Measurements from ENCODE around the gene RASSF1. TPM values are rescaled to one million over a fixed set of nuclear protein-coding genes. Genes with fewer than 3 reads are reported as not detected.
"Not testable (repeated sequence)": the region's sequence is repeated elsewhere in the genome, so short reads cannot be mapped to it uniquely, and the experiment has no call there.

The RASSF1 gene
- total RNA-seq, 2 donors from 2014 or later = 26.7 to 30.0 TPM

- DNase-seq = no peak
- TF ChIP-seq, protein P1, sequence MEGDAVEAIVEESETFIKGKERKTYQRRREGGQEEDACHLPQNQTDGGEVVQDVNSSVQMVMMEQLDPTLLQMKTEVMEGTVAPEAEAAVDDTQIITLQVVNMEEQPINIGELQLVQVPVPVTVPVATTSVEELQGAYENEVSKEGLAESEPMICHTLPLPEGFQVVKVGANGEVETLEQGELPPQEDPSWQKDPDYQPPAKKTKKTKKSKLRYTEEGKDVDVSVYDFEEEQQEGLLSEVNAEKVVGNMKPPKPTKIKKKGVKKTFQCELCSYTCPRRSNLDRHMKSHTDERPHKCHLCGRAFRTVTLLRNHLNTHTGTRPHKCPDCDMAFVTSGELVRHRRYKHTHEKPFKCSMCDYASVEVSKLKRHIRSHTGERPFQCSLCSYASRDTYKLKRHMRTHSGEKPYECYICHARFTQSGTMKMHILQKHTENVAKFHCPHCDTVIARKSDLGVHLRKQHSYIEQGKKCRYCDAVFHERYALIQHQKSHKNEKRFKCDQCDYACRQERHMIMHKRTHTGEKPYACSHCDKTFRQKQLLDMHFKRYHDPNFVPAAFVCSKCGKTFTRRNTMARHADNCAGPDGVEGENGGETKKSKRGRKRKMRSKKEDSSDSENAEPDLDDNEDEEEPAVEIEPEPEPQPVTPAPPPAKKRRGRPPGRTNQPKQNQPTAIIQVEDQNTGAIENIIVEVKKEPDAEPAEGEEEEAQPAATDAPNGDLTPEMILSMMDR (IDR thresholded peaks at IDR 0.05) = no peak
- no peak for TF ChIP-seq POLR2A (IDR thresholded peaks at IDR 0.05)
- ATAC-seq = no peak
- intact Hi-C loops (cut with DNase I) = no loop called here
- Histone ChIP-seq H3K4me3 (no peak overlapping the region), H3K27me3 (no peaks in the 10 kb centered on the region), H3K36me3 (replicated peaks in 1 of 2; ENCODE audit: insufficient read depth in 1 of 2, low read depth in 2 of 2) (peaks cover 0 to 5% of the 10 kb centered on the region in 2 donors), H3K27ac (peak overlapping the region in 1 of 4 donors; percentile 23), H3K4me1 (peaks cover 43% of the 10 kb centered on the region), H3K9me3 (no peaks in the 10 kb centered on the region)
- WGBS, 2 donors = 61 to 64% methylated on average over 5 to 6 of the region's 6 CpGs
Observed at GRCh38 chr3:50317300-50317699, 23.3 kb downstream of the RASSF1 start.

- Histone ChIP-seq H3K4me3 (no peak overlapping the region), H3K9me3 (no peaks in the 10 kb centered on the region), H3K36me3 (replicated peaks in 1 of 2; ENCODE audit: insufficient read depth in 1 of 2, low read depth in 2 of 2) (peaks cover 0 to 5% of the 10 kb centered on the region in 2 donors), H3K27me3 (no peaks in the 10 kb centered on the region), H3K4me1 (peaks cover 37% of the 10 kb centered on the region), H3K27ac (peak overlapping the region in 1 of 4 donors; percentile 23)
- DNase-seq (no peak), ATAC-seq (no peak)
- intact Hi-C loops (cut with DNase I) = no loop called here
- TF ChIP-seq, protein P1 (IDR thresholded peaks at IDR 0.05) = no peak
- peak in 1 of 3 donors; percentile 19 for TF ChIP-seq POLR2A (IDR thresholded peaks at IDR 0.05)
- 65 to 75% methylated on average over 2 to 9 of the region's 9 CpGs for WGBS, 2 donors
Observed at GRCh38 chr3:50316657-50317242, 23.9 kb downstream of the RASSF1 start.

- 90 to 95% methylated on average over 4 of the region's 4 CpGs for WGBS, 2 donors
- no peak overlapping the region for H3K27ac ChIP-seq
Observed at GRCh38 chr3:50314816-50315215, 25.8 kb downstream of the RASSF1 start.

DNA sequence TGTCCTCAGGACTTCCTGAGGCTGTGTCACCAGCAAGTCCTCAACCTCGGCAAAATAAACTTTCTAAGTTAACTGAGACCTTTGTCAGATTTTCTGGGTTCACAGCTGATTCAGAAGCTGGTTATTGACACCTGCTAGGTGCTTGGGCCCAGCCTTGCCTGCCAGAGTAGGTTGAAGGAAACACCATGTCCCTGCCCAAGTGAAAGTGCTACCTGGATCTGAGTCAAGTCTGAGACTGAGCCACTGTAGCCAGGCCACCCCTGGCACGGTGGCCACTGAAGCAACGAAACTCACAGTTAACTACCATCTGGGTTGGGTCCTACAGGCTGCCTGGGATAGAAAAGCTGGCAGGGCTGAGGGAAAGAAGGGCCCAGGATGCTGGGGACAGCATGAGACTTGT, 26.3 kb downstream of the RASSF1 start:
- Histone ChIP-seq H3K4me3 (no peak overlapping the region), H3K4me1 (peaks cover 27% of the 10 kb centered on the region), H3K36me3 (replicated peaks in 1 of 2; ENCODE audit: insufficient read depth in 1 of 2, low read depth in 2 of 2) (peaks cover 0 to 5% of the 10 kb centered on the region in 2 donors), H3K27ac (no peak overlapping the region), H3K27me3 (no peaks in the 10 kb centered on the region), H3K9me3 (no peaks in the 10 kb centered on the region)
- WGBS, 2 donors = 67 to 72% methylated on average over 3 of the region's 3 CpGs
- DNase-seq = peak in 1 of 4 donors; percentile 18
- no peak for ATAC-seq
- no peak for TF ChIP-seq POLR2A (IDR thresholded peaks at IDR 0.05)
- TF ChIP-seq, protein P1 (IDR thresholded peaks at IDR 0.05) = no peak
- intact Hi-C loops (cut with DNase I) = no loop called here

More at GRCh38 chr3:50314816-50315215, 25.8 kb downstream of the RASSF1 start:
- H3K4me1 ChIP-seq = peaks cover 27% of the 10 kb centered on the region
- intact Hi-C loops (cut with DNase I) = no loop called here
- no peak overlapping the region for H3K4me3 ChIP-seq
- no peaks in the 10 kb centered on the region for H3K27me3 ChIP-seq
- ATAC-seq (no peak), DNase-seq (no peak)
- peaks cover 0 to 5% of the 10 kb centered on the region in 2 donors for H3K36me3 ChIP-seq (replicated peaks in 1 of 2; ENCODE audit: insufficient read depth in 1 of 2, low read depth in 2 of 2)
- no peak for TF ChIP-seq POLR2A (IDR thresholded peaks at IDR 0.05)
- TF ChIP-seq, protein P1 (IDR thresholded peaks at IDR 0.05) = no peak
- H3K9me3 ChIP-seq = no peaks in the 10 kb centered on the region

- intact Hi-C loops (cut with DNase I); H3K4me3 ChIP-seq; H3K36me3 ChIP-seq (replicated peaks in 1 of 2; ENCODE audit: insufficient read depth in 1 of 2, low read depth in 2 of 2); H3K27ac ChIP-seq; H3K9me3 ChIP-seq; ATAC-seq; DNase-seq; H3K27me3 ChIP-seq; H3K4me1 ChIP-seq: not testable (repeated sequence)
- WGBS, 2 donors = 81% methylated on average over 4 of the region's 32 CpGs; no CpG with 5 or more reads in 1 of the 2 donors
Observed at GRCh38 chr3:50312041-50312440, 28.6 kb downstream of the RASSF1 start.

All from body of pancreas (tissue), 4 donors.